HepG2 (cell line): ENCODE results near the gene CYLD. TPM values are rescaled to one million over a fixed set of nuclear protein-coding genes. Genes with fewer than 3 reads are reported as not detected.

Experiments used
- EHMT2 ChIP-seq: fragments of 200-600 bp; sonication (generic); IDR thresholded peaks from 2 replicates; pipeline ENCODE4 v1.7.0; 2017; ENCODE audit warnings: antibody characterized with exemption, low read depth, low read length, borderline replicate concordance
- EP300 ChIP-seq, 3 experiments: sonication (generic) in 1 of 3; formaldehyde crosslinking in 1 of 3; IDR thresholded peaks; 2 replicates each; pipeline versions ENCODE4 v1.5.1 to v1.6.1; 2011 to 2020; ENCODE audit warnings: low read depth in 2 of 3, low read length in 2 of 3, borderline replicate concordance in 1 of 3, improper control_type of control experiment in 1 of 3, mild to moderate bottlenecking in 1 of 3, missing genetic modification reagents in 1 of 3, moderate library complexity in 1 of 3
- IRF2 ChIP-seq: IDR thresholded peaks from 2 replicates; pipeline ENCODE4 v1.6.1; 2018; ENCODE audit warnings: missing genetic modification reagents, missing compliant biosample characterization
- JUNB ChIP-seq: sonication (generic); formaldehyde crosslinking; IDR thresholded peaks from 2 replicates; pipeline ENCODE4 v1.8.0; 2022; ENCODE audit warnings: missing genetic modification reagents, mild to moderate bottlenecking, borderline replicate concordance
- KLF11 ChIP-seq: IDR thresholded peaks from 2 replicates; pipeline ENCODE4 v1.6.1; 2016; ENCODE audit warnings: missing compliant biosample characterization
- NONO ChIP-seq, 2 experiments: fragments of 450-650 bp in 1 of 2; sonication (generic) in 1 of 2; formaldehyde crosslinking in 1 of 2; IDR thresholded peaks in 1 of 2; conservative IDR thresholded peaks in 1 of 2; 2 replicates each; pipeline versions ENCODE4 v1.6.1 to v1.8.0; 2017 to 2022; ENCODE audit warnings: mild to moderate bottlenecking in 1 of 2, missing genetic modification reagents in 1 of 2, moderate library complexity in 1 of 2
- NR1H2 ChIP-seq: sonication (generic); formaldehyde crosslinking; IDR thresholded peaks from 2 replicates; pipeline ENCODE4 v1.8.1; 2022; ENCODE audit warnings: low read depth, missing genetic modification reagents, borderline replicate concordance
- POLR2G ChIP-seq: fragments of 200-400 bp; formaldehyde crosslinking; IDR thresholded peaks from 2 replicates; pipeline ENCODE4 v1.6.1; 2018; ENCODE audit warnings: mild to moderate bottlenecking, low read depth, low read length, moderate library complexity
- RCOR2 ChIP-seq: IDR thresholded peaks from 2 replicates; pipeline ENCODE4 v1.6.1; 2016; ENCODE audit warnings: missing biosample characterization, missing genetic modification reagents
- SALL2 ChIP-seq: sonication (generic); formaldehyde crosslinking; IDR thresholded peaks from 2 replicates; pipeline ENCODE4 v1.8.1; 2023; ENCODE audit warnings: mild to moderate bottlenecking, missing genetic modification reagents, inconsistent platforms
- SNAPC5 ChIP-seq: sonication (generic); formaldehyde crosslinking; IDR thresholded peaks from 2 replicates; pipeline ENCODE4 v1.8.1; 2023; ENCODE audit warnings: mild to moderate bottlenecking, missing genetic modification reagents, borderline replicate concordance
- SSRP1 ChIP-seq: IDR thresholded peaks from 2 replicates; pipeline ENCODE4 v1.6.1; 2016; ENCODE audit warnings: control low read depth
- ZBTB8A ChIP-seq: sonication (generic); formaldehyde crosslinking; IDR thresholded peaks from 2 replicates; pipeline ENCODE4 v1.4.0; 2020; ENCODE audit warnings: mild to moderate bottlenecking, low read depth, missing genetic modification reagents, borderline replicate concordance
- ZMYM2 ChIP-seq: sonication (generic); formaldehyde crosslinking; IDR thresholded peaks from 2 replicates; pipeline ENCODE4 v1.8.0; 2022; ENCODE audit warnings: mild to moderate bottlenecking, missing genetic modification reagents
- ZNF230 ChIP-seq: sonication (generic); formaldehyde crosslinking; IDR thresholded peaks from 2 replicates; pipeline ENCODE4 v1.4.0; 2020; ENCODE audit warnings: mild to moderate bottlenecking, missing genetic modification reagents
- ZNF264 ChIP-seq: sonication (generic); formaldehyde crosslinking; IDR thresholded peaks from 2 replicates; pipeline ENCODE4 v1.4.0; 2020; ENCODE audit warnings: missing genetic modification reagents
- ZNF563 ChIP-seq: sonication (generic); formaldehyde crosslinking; IDR thresholded peaks from 2 replicates; pipeline ENCODE4 v1.8.0; 2022; ENCODE audit warnings: mild to moderate bottlenecking, moderate library complexity, missing genetic modification reagents
- ZNF572 ChIP-seq: sonication (generic); formaldehyde crosslinking; IDR thresholded peaks from 2 replicates; pipeline ENCODE4 v1.5.1; 2020; ENCODE audit warnings: mild to moderate bottlenecking, missing genetic modification reagents
- ZNF766 ChIP-seq: sonication (generic); formaldehyde crosslinking; IDR thresholded peaks from 2 replicates; pipeline ENCODE4 v1.5.0; 2020; ENCODE audit warnings: missing genetic modification reagents, borderline replicate concordance
- ZUFSP ChIP-seq: sonication (generic); formaldehyde crosslinking; IDR thresholded peaks from 2 replicates; pipeline ENCODE4 v1.9.0; 2021; ENCODE audit warnings: missing genetic modification reagents, mild to moderate bottlenecking, borderline replicate concordance
- polyA plus RNA-seq, 8 experiments: library from polyadenylated mRNA; depleted of rRNA in 3 of 8; stranded (reverse) in 7 of 8; unstranded in 1 of 8; fragments of >200 nt; fragmentation: Illumina TruSeq in 4 of 8; extraction: Trizol in 4 of 8; gene quantifications; 2 replicates each; pipeline versions ENCODE4 v1.2.1 to v1.2.3, GENCODE V29; 2011 to 2016; ENCODE audit warnings: low read depth in 4 of 8, missing spikeins in 1 of 8, mixed read lengths in 1 of 8; ENCODE audit not compliant: insufficient read depth in 1 of 8
- total RNA-seq, 5 experiments: library from RNA; depleted of rRNA; stranded (reverse); fragments of >200 nt; fragmentation: Illumina TruSeq; extraction: Trizol; gene quantifications; 2 replicates each; pipeline ENCODE4 v1.2.3, GENCODE V29; 2016; ENCODE audit warnings: low read depth in 1 of 5
- TF ChIP-seq, protein P1 (sequence below): sonication (generic); formaldehyde crosslinking; IDR thresholded peaks from 2 replicates; pipeline ENCODE4 v1.4.0; 2020; ENCODE audit warnings: missing genetic modification reagents, mild to moderate bottlenecking, borderline replicate concordance
- TF ChIP-seq, protein P2 (sequence below): IDR thresholded peaks from 2 replicates; pipeline ENCODE4 v1.6.1; 2016; ENCODE audit warnings: mild to moderate bottlenecking, missing biosample characterization, missing genetic modification reagents

CYLD gene
- total and polyA plus RNA-seq, 2 of the 13 experiments (the other 11 are each of a cell fraction or from before 2014, with no cell fraction given): 6.1 to 11.4 TPM

- TF ChIP-seq SALL2 (CRISPR knock-in tag): peak; percentile 66; the same call in 1 of the 2 replicates
- peak; percentile 71; the same call in 1 of the 2 replicates for TF ChIP-seq ZNF230
- TF ChIP-seq KLF11: no peak
- no peak for TF ChIP-seq EP300 (IDR thresholded peaks at IDR 0.05; ENCODE audit: low read depth in 2 of 2, low read length in 2 of 2)
- TF ChIP-seq EP300 (CRISPR knock-in tag; IDR thresholded peaks at IDR 0.05; ENCODE audit: borderline replicate concordance): no peak
- TF ChIP-seq JUNB (CRISPR knock-in tag): no peak
- TF ChIP-seq SNAPC5: no peak
- no peak for TF ChIP-seq SSRP1
- TF ChIP-seq NR1H2: no peak
- no peak for TF ChIP-seq ZNF563 (CRISPR knock-in tag)
- no peak for TF ChIP-seq NONO (IDR thresholded peaks at IDR 0.05)
- TF ChIP-seq NONO (CRISPR knock-in tag; conservative IDR thresholded peaks at IDR 0.05): no peak
- TF ChIP-seq ZNF572 (CRISPR knock-in tag): no peak
- TF ChIP-seq ZUFSP (CRISPR knock-in tag): no peak
- no peak for TF ChIP-seq POLR2G
- no peak for TF ChIP-seq RCOR2 (CRISPR knock-in tag)
- 0 out of 2 replicates have a peak, but pooled peaks have one; percentile 41 for TF ChIP-seq ZNF766
- TF ChIP-seq, protein P1, sequence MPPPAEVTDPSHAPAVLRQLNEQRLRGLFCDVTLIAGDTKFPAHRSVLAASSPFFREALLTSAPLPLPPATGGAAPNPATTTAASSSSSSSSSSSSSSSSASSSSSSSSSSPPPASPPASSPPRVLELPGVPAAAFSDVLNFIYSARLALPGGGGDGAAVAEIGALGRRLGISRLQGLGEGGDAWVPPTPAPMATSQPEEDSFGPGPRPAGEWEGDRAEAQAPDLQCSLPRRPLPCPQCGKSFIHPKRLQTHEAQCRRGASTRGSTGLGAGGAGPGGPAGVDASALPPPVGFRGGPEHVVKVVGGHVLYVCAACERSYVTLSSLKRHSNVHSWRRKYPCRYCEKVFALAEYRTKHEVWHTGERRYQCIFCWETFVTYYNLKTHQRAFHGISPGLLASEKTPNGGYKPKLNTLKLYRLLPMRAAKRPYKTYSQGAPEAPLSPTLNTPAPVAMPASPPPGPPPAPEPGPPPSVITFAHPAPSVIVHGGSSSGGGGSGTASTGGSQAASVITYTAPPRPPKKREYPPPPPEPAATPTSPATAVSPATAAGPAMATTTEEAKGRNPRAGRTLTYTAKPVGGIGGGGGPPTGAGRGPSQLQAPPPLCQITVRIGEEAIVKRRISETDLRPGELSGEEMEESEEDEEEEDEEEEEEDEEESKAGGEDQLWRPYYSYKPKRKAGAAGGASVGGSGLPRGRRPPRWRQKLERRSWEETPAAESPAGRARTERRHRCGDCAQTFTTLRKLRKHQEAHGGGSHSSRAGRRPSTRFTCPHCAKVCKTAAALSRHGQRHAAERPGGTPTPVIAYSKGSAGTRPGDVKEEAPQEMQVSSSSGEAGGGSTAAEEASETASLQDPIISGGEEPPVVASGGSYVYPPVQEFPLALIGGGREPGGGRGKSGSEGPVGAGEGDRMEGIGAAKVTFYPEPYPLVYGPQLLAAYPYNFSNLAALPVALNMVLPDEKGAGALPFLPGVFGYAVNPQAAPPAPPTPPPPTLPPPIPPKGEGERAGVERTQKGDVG: no peak
- no peak for TF ChIP-seq ZNF264 (CRISPR knock-in tag)
- TF ChIP-seq IRF2 (CRISPR knock-in tag): no peak
- 0 out of 2 replicates have a peak, but pooled peaks have one; percentile 50 for TF ChIP-seq ZBTB8A (CRISPR knock-in tag)
- no peak; the same call in 1 of the 2 replicates for TF ChIP-seq ZMYM2 (CRISPR knock-in tag)
- TF ChIP-seq, protein P2, sequence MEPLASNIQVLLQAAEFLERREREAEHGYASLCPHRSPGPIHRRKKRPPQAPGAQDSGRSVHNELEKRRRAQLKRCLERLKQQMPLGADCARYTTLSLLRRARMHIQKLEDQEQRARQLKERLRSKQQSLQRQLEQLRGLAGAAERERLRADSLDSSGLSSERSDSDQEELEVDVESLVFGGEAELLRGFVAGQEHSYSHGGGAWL (CRISPR knock-in tag): no peak
- no peak; the same call in 1 of the 2 replicates for TF ChIP-seq EHMT2
These were observed 64.5 kb downstream of the CYLD start (continued) for GRCh38 chr16:50806099-50807062.
